Fibroblast of lung (primary cell): ENCODE results near the gene ADAD1. TPM values are rescaled to one million over a fixed set of nuclear protein-coding genes. Genes with fewer than 3 reads are reported as not detected.

ENCODE experiments used
- DNase-seq, 2 donors: peaks; one replicate each; pipeline versions ENCODE4 v3.0.0 to v3.0.0-alpha.2; 2010; ENCODE audit warnings: low read depth in 2 of 2
- H2AFZ ChIP-seq: 2 replicates; pipeline ENCODE4 v1.5.1; 2012; ENCODE audit warnings: low read length, control low read depth, inconsistent platforms
- H3K27ac ChIP-seq: 2 replicates; pipeline ENCODE4 v1.5.1; 2011; ENCODE audit warnings: low read length, control low read depth; ENCODE audit not compliant: insufficient read depth
- H3K27me3 ChIP-seq: 2 replicates; pipeline ENCODE4 v1.5.1; 2011; ENCODE audit warnings: mild to moderate bottlenecking, low read length; ENCODE audit not compliant: control insufficient read depth, insufficient read depth
- H3K36me3 ChIP-seq: 2 replicates; pipeline ENCODE4 v1.5.1; 2011; ENCODE audit warnings: low read length; ENCODE audit not compliant: control insufficient read depth, insufficient read depth
- H3K4me1 ChIP-seq: 2 replicates; pipeline ENCODE4 v1.5.1; 2011; ENCODE audit warnings: low read length; ENCODE audit not compliant: control insufficient read depth, insufficient read depth; ENCODE audit errors: extremely low read depth
- H3K4me2 ChIP-seq: 2 replicates; pipeline ENCODE4 v1.5.1; 2011; ENCODE audit warnings: low read length, control low read depth; ENCODE audit not compliant: insufficient read depth; ENCODE audit errors: extremely low read depth
- H3K4me3 ChIP-seq, 4 experiments: fragments of 200-600 bp in 1 of 4; sonication (generic) in 1 of 4; replicated peaks in 1 of 4; 2 replicates each; pipeline ENCODE4 v1.5.1; 2011 to 2016; ENCODE audit warnings: low read length in 4 of 4, low read depth in 3 of 4, mild to moderate bottlenecking in 3 of 4, control low read depth in 2 of 4, inconsistent platforms in 1 of 4, mixed read lengths in 1 of 4; ENCODE audit not compliant: insufficient read depth in 1 of 4; ENCODE audit errors: control extremely low read depth in 1 of 4
- H3K79me2 ChIP-seq: 2 replicates; pipeline ENCODE4 v1.5.1; 2012; ENCODE audit warnings: mild to moderate bottlenecking, low read length, inconsistent platforms; ENCODE audit not compliant: control insufficient read depth, insufficient read depth
- H3K9ac ChIP-seq: 2 replicates; pipeline ENCODE4 v1.5.1; 2011; ENCODE audit warnings: mild to moderate bottlenecking, low read length, control low read depth; ENCODE audit not compliant: insufficient read depth
- H3K9me3 ChIP-seq: 2 replicates; pipeline ENCODE4 v1.5.1; 2012; ENCODE audit warnings: low read depth, low read length; ENCODE audit not compliant: control insufficient read depth, insufficient read depth
- H4K20me1 ChIP-seq: 2 replicates; pipeline ENCODE4 v1.5.1; 2011; ENCODE audit warnings: low read length; ENCODE audit not compliant: control insufficient read depth, insufficient read depth; ENCODE audit errors: extremely low read depth
- CTCF ChIP-seq, 2 donors: IDR thresholded peaks in 1 of 2; conservative IDR thresholded peaks in 1 of 2; 1 replicate in 1 of 2; 2 replicates in 1 of 2; pipeline ENCODE4 v1.5.1; 2011 to 2012; ENCODE audit warnings: low read length in 2 of 2, control low read depth in 1 of 2, inconsistent platforms in 1 of 2, low read depth in 1 of 2, mild to moderate bottlenecking in 1 of 2
- EZH2 ChIP-seq: IDR thresholded peaks from 2 replicates; pipeline ENCODE4 v1.5.1; 2012; ENCODE audit warnings: low read length, control low read depth, mild to moderate bottlenecking; ENCODE audit errors: missing control alignments
- polyA plus RNA-seq, 2 donors: library from polyadenylated mRNA; depleted of rRNA in 1 of 2; stranded (reverse) in 1 of 2; unstranded in 1 of 2; fragments of >200 nt; gene quantifications; 2 replicates each; pipeline ENCODE4 v1.2.1, GENCODE V29; 2011 to 2012; ENCODE audit warnings: missing spikeins in 1 of 2
- total RNA-seq: library from RNA; depleted of rRNA; stranded (reverse); fragments of >200 nt; gene quantifications from 2 replicates; pipeline ENCODE4 v1.2.1, GENCODE V29; 2014

The ADAD1 gene
- total and polyA plus RNA-seq, 2 donors (not counting 1 experiment from before 2014, with no cell fraction given) = not detected

DNA sequence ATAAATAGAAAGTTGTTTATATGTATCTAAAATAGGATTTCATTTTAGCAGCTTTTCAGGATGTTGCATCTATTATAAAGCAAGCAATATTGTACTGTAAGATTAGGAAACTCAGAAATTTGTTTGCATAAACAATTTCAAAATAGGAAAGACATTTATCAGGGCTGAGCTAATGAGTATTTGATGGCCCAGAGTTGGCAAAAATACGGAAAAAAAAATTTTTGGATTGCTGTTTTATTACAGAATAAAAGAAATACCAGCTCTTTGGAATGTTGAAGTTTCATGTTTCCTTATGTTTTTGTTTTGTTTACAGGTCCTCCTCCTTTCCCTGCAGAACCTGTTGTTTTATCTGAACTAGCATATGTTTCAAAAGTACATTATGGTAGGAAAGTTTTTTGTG is 14.5 kb downstream of the ADAD1 start:
- Histone ChIP-seq H3K27me3 (no peaks in the 10 kb centered on the region), H3K4me1 (no peaks in the 10 kb centered on the region), H3K4me2 (no peak overlapping the region), H3K36me3 (no peaks in the 10 kb centered on the region), H3K4me3 (no peak overlapping the region), H3K79me2 (no peaks in the 10 kb centered on the region), H3K9ac (no peak overlapping the region), H2AFZ (no peak overlapping the region), H3K9me3 (no peaks in the 10 kb centered on the region), H3K27ac (no peak overlapping the region), H4K20me1 (no peaks in the 10 kb centered on the region)
- no peak for DNase-seq
- no peak for TF ChIP-seq CTCF (conservative IDR thresholded peaks at IDR 0.05 in 1 of 2, IDR thresholded peaks at IDR 0.05 in 1 of 2; ENCODE audit: low read depth in 1 of 2, low read length in 2 of 2)
- no peak for TF ChIP-seq EZH2

DNA sequence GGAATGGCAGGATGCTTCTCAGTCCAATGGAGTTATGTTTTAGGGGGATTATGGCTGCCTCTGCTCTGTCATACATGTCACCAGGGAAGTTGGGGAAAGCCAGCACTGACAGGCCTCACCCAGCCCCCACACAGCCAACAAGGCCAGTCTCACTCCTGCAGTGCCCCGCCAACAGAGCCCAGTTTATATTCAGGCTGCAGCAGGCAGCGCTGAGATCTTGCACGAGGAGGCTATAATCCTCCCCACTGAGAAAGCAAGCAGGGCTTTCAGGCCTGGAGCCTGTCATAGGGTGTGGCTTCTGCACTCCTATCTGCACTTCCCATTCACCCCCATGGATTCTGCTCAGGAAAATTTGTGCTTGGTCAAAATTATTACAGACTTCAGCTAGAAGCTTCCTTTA is 25.1 kb downstream of the ADAD1 start:
- no peak overlapping the region for H3K4me2 ChIP-seq
- no peak overlapping the region for H3K9ac ChIP-seq
- H3K36me3 ChIP-seq = no peaks in the 10 kb centered on the region
- H3K79me2 ChIP-seq = no peaks in the 10 kb centered on the region
- no peak overlapping the region for H3K4me3 ChIP-seq
- H4K20me1 ChIP-seq = no peaks in the 10 kb centered on the region
- DNase-seq = no peak
- no peak overlapping the region for H3K27ac ChIP-seq
- no peaks in the 10 kb centered on the region for H3K27me3 ChIP-seq
- no peaks in the 10 kb centered on the region for H3K4me1 ChIP-seq
- no peaks in the 10 kb centered on the region for H3K9me3 ChIP-seq
- no peak for TF ChIP-seq CTCF (conservative IDR thresholded peaks at IDR 0.05 in 1 of 2, IDR thresholded peaks at IDR 0.05 in 1 of 2; ENCODE audit: low read depth in 1 of 2, low read length in 2 of 2)
- TF ChIP-seq EZH2 = no peak
- no peak overlapping the region for H2AFZ ChIP-seq

DNA sequence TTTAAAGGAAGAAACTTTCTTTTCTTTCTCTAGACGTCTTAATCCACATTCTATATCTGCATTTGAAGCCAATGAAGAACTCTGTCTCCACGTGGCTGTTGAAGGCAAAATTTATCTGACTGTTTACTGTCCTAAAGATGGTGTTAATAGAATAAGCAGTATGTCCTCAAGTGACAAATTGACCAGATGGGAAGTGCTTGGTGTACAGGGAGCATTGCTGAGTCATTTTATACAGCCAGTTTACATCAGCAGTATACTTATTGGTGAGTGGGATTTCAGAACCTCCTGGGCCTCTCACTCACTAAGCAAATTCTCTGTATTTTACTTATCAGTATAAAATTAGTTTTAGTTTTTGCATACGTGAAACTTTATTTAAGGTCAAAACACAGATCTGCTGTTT is 33.7 kb downstream of the ADAD1 start:
- Histone ChIP-seq H3K79me2 (no peaks in the 10 kb centered on the region), H4K20me1 (no peaks in the 10 kb centered on the region), H2AFZ (no peak overlapping the region), H3K4me2 (no peak overlapping the region), H3K36me3 (no peaks in the 10 kb centered on the region), H3K27me3 (no peaks in the 10 kb centered on the region), H3K9me3 (no peaks in the 10 kb centered on the region), H3K27ac (no peak overlapping the region), H3K4me1 (no peaks in the 10 kb centered on the region), H3K9ac (no peak overlapping the region), H3K4me3 (no peak overlapping the region)
- TF ChIP-seq CTCF (conservative IDR thresholded peaks at IDR 0.05 in 1 of 2, IDR thresholded peaks at IDR 0.05 in 1 of 2; ENCODE audit: low read depth in 1 of 2, low read length in 2 of 2) = no peak
- TF ChIP-seq EZH2 = no peak
- peak; percentile 5 to 61 for DNase-seq
